ENCODE measurements around the gene GLRA3. TPM values are rescaled to one million over a fixed set of nuclear protein-coding genes. Genes with fewer than 3 reads are reported as not detected.

Gene GLRA3
- not detected in 5 replicates for total RNA-seq (2022; extraction: Qiagen RNA extraction; ENCODE audit: low read depth)

GRCh38 chr4:174828845-174829701, at the start of gene GLRA3:
TSS of gene GLRA3 (minus strand) at chr4:174829247. CDS start at chr4:174828811, 436 bp downstream.

Other genes starting within 250 kb of the GLRA3 start
- not detected in 5 replicates for gene ADAM29, start 89.1 kb upstream of the GLRA3 start, total RNA-seq (2022; extraction: Qiagen RNA extraction; ENCODE audit: low read depth)